DND-41 (cell line): Measurements from ENCODE around the gene EPHB2.

Source experiments
- ATAC-seq: fragments of 200-7000 bp; cut with Tn5 transposase; 3 replicates; pipeline ENCODE4 v1.9.1; 2021; ENCODE audit warnings: low read depth; ENCODE audit not compliant: insufficient read depth
- DNase-seq: peaks from one replicate; pipeline ENCODE4 v3.0.0-alpha.2; 2020
- H2AFZ ChIP-seq: 2 replicates; pipeline ENCODE4 v1.6.0; 2012; ENCODE audit warnings: low read depth, low read length
- H3K27ac ChIP-seq: 2 replicates; pipeline ENCODE4 v1.5.1; 2012; ENCODE audit warnings: low read length, inconsistent platforms
- H3K27me3 ChIP-seq: fragments of 200-600 bp; sonication (generic); 2 replicates; pipeline ENCODE4 v1.6.0; 2012; ENCODE audit warnings: low read length, mild to moderate bottlenecking, inconsistent platforms; ENCODE audit not compliant: insufficient read depth, poor library complexity
- H3K36me3 ChIP-seq: 2 replicates; pipeline ENCODE4 v1.5.1; 2012; ENCODE audit warnings: low read length, inconsistent platforms; ENCODE audit not compliant: insufficient read depth
- H3K4me1 ChIP-seq: 2 replicates; pipeline ENCODE4 v1.5.1; 2012; ENCODE audit warnings: mild to moderate bottlenecking, low read length; ENCODE audit not compliant: insufficient read depth
- H3K4me2 ChIP-seq: 2 replicates; pipeline ENCODE4 v1.6.0; 2012; ENCODE audit warnings: mild to moderate bottlenecking, moderate library complexity, low read length, inconsistent platforms; ENCODE audit not compliant: insufficient read depth
- H3K4me3 ChIP-seq, 2 experiments: fragments of 200-600 bp in 1 of 2; shearing (Covaris generic) in 1 of 2; 2 replicates each; pipeline ENCODE4 v1.5.1; 2012 to 2016; ENCODE audit warnings: inconsistent platforms in 2 of 2, low read length in 2 of 2, mild to moderate bottlenecking in 2 of 2, low read depth in 1 of 2, moderate library complexity in 1 of 2
- H3K79me2 ChIP-seq: 2 replicates; pipeline ENCODE4 v1.6.0; 2012; ENCODE audit warnings: low read length, inconsistent platforms; ENCODE audit not compliant: insufficient read depth
- H3K9ac ChIP-seq: 2 replicates; pipeline ENCODE4 v1.6.0; 2012; ENCODE audit warnings: low read depth, mild to moderate bottlenecking, inconsistent platforms, low read length, moderate library complexity
- H3K9me3 ChIP-seq: 2 replicates; pipeline ENCODE4 v1.5.1; 2012; ENCODE audit warnings: low read length, moderate library complexity, mild to moderate bottlenecking, inconsistent platforms; ENCODE audit not compliant: insufficient read depth, severe bottlenecking
- H4K20me1 ChIP-seq: 2 replicates; pipeline ENCODE4 v1.6.0; 2012; ENCODE audit warnings: low read length; ENCODE audit not compliant: insufficient read depth
- EZH2 ChIP-seq: IDR thresholded peaks from 3 replicates; pipeline ENCODE4 v1.6.1; 2012; ENCODE audit warnings: borderline replicate concordance, low read depth, mild to moderate bottlenecking, moderate library complexity, low read length, inconsistent platforms; ENCODE audit not compliant: severe bottlenecking
- TF ChIP-seq, protein P1 (sequence below): IDR thresholded peaks from 2 replicates; pipeline ENCODE4 v1.5.1; 2012; ENCODE audit warnings: borderline replicate concordance, low read length, moderate library complexity, mild to moderate bottlenecking; ENCODE audit not compliant: poor library complexity, severe bottlenecking; ENCODE audit errors: extremely low read depth

EPHB2 gene

DNA sequence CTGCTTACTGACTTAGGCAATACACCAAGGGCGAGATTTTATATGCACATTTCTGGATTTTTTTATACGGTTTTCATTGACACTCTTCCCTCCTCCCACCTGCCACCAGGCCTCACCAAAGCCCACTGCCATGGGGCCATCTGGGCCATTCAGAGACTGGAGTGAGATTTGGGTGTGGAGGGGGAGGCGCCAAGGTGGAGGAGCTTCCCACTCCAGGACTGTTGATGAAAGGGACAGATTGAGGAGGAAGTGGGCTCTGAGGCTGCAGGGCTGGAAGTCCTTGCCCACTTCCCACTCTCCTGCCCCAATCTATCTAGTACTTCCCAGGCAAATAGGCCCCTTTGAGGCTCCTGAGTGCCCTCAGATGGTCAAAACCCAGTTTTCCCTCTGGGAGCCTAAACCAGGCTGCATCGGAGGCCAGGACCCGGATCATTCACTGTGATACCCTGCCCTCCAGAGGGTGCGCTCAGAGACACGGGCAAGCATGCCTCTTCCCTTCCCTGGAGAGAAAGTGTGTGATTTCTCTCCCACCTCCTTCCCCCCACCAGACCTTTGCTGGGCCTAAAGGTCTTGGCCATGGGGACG, 204.1 kb downstream of the EPHB2 start:
- Histone ChIP-seq H3K36me3 (no peaks in the 10 kb centered on the region), H3K4me3 (no peak overlapping the region), H3K4me1 (no peaks in the 10 kb centered on the region), H3K9ac (no peak overlapping the region), H3K4me2 (no peak overlapping the region), H2AFZ (no peak overlapping the region), H3K79me2 (no peaks in the 10 kb centered on the region), H4K20me1 (peaks cover 4% of the 10 kb centered on the region; the same call in 1 of the 2 replicates), H3K9me3 (no peaks in the 10 kb centered on the region), H3K27me3 (peaks cover 15% of the 10 kb centered on the region), H3K27ac (no peak overlapping the region)
- TF ChIP-seq EZH2 = no peak
- TF ChIP-seq, protein P1, sequence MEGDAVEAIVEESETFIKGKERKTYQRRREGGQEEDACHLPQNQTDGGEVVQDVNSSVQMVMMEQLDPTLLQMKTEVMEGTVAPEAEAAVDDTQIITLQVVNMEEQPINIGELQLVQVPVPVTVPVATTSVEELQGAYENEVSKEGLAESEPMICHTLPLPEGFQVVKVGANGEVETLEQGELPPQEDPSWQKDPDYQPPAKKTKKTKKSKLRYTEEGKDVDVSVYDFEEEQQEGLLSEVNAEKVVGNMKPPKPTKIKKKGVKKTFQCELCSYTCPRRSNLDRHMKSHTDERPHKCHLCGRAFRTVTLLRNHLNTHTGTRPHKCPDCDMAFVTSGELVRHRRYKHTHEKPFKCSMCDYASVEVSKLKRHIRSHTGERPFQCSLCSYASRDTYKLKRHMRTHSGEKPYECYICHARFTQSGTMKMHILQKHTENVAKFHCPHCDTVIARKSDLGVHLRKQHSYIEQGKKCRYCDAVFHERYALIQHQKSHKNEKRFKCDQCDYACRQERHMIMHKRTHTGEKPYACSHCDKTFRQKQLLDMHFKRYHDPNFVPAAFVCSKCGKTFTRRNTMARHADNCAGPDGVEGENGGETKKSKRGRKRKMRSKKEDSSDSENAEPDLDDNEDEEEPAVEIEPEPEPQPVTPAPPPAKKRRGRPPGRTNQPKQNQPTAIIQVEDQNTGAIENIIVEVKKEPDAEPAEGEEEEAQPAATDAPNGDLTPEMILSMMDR = no peak
- no peak for DNase-seq
- no peak for ATAC-seq

DNA sequence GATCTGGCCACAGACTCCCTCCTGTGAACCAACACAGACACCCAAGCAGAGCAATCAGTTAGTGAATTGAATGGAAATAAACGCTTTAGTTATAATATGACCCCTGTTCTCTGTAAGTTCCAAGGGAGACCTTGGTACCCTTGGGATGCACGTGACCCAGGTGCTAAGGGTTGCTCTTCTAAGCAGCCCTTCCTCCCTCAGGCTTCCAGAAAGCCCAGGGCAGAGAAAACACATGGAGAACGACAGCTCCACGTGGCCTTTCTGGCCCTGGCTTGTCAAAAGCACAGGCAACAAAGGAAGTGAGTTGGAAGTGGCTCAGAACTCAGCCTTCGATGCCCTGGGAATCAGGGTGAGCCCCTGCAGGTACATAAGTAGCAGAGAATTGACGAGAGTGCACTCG, 204.6 kb downstream of the EPHB2 start:
- no peak for ATAC-seq
- Histone ChIP-seq H2AFZ (no peak overlapping the region), H3K27me3 (peaks cover 19% of the 10 kb centered on the region), H3K4me3 (no peak overlapping the region), H3K9ac (no peak overlapping the region), H3K36me3 (no peaks in the 10 kb centered on the region), H3K9me3 (no peaks in the 10 kb centered on the region), H3K4me1 (no peaks in the 10 kb centered on the region), H4K20me1 (peaks cover under 1% of the 10 kb centered on the region; the same call in 1 of the 2 replicates), H3K79me2 (no peaks in the 10 kb centered on the region), H3K27ac (no peak overlapping the region), H3K4me2 (no peak overlapping the region)
- no peak for DNase-seq
- TF ChIP-seq, protein P1 = no peak
- TF ChIP-seq EZH2 = no peak

DNA sequence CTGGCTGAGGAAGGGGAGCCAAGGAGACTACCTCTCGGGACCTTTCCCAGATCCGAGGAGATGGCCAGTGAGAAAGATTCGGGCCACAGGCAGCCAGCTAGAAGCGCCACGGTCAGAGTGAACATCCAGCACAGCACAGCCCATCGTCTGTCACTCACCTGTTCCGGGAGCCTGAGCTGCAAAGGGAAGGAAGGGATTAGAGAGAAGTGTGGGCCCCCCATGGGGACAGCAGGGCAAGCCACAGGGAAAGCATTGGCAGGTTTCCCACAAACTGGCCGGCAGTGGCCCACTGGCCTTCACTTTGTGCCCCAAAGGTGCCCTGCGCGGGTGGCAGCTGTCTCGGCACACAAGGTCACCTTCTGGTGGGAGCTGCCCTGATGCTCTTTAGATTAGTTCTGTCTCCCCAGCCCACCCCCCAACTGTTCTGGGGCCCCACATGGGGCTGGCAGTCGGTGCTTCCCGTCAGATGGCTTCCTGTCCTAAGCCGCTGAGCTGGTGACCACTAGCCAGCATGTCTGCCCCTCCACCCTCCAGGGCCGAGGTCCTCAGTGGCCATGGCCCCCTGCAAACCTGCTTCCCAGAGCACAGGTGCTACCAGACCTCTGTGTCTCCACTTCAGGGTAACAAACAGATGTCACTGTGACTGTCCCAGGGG, 205.3 kb downstream of the EPHB2 start:
- Histone ChIP-seq H3K9ac (no peak overlapping the region), H3K27ac (no peak overlapping the region), H2AFZ (no peak overlapping the region), H3K4me1 (no peaks in the 10 kb centered on the region), H3K36me3 (no peaks in the 10 kb centered on the region), H3K79me2 (no peaks in the 10 kb centered on the region), H3K27me3 (peaks cover 19% of the 10 kb centered on the region), H4K20me1 (peaks cover 3% of the 10 kb centered on the region), H3K4me2 (no peak overlapping the region), H3K4me3 (no peak overlapping the region), H3K9me3 (no peaks in the 10 kb centered on the region)
- DNase-seq (no peak), ATAC-seq (no peak)
- TF ChIP-seq EZH2 = no peak
- TF ChIP-seq, protein P1 = no peak
